Activated CD4-positive, alpha-beta T cell treated with anti-CD3 and anti-CD28 coated beads for 24 hours (primary cell): ENCODE data around the gene MLF2.
"Not testable (repeated sequence)": the region's sequence is repeated elsewhere in the genome, so short reads cannot be mapped to it uniquely, and the experiment has no call there.

ENCODE experiments used
- DNase-seq, 2 donors: peaks; one replicate each; pipeline ENCODE4 v3.0.0-alpha.2; 2020; ENCODE audit warnings: low read depth in 2 of 2

The MLF2 gene

DNA sequence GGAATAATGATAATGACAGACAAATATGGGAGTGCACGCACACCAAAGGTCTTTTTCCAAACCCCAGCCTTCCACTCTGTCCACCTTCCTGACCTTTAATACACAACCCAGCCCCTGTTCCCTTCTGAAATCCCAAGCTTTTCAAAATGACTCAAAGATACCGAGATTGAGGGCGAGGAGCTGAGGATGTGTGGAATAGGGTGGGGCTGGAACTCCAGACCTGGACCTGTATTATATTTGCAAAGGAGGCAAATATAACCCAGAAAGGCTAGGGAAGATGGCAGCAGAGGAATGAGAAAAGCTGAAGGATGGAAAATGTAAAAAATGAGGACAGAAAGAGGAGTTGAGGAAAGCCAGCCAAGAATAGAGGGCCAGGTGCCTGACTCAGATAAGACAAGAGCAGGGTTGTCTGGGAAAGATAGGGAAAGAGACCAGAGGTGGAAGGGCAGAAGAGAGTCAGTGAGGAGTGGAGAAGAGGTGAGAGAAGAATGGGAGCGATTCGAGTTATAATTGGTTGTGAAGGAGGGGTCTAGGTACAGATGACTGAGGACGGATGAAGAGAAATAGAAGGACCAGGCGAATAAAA lies 12.2 kb upstream of the MLF2 start:
- no peak for DNase-seq

DNA sequence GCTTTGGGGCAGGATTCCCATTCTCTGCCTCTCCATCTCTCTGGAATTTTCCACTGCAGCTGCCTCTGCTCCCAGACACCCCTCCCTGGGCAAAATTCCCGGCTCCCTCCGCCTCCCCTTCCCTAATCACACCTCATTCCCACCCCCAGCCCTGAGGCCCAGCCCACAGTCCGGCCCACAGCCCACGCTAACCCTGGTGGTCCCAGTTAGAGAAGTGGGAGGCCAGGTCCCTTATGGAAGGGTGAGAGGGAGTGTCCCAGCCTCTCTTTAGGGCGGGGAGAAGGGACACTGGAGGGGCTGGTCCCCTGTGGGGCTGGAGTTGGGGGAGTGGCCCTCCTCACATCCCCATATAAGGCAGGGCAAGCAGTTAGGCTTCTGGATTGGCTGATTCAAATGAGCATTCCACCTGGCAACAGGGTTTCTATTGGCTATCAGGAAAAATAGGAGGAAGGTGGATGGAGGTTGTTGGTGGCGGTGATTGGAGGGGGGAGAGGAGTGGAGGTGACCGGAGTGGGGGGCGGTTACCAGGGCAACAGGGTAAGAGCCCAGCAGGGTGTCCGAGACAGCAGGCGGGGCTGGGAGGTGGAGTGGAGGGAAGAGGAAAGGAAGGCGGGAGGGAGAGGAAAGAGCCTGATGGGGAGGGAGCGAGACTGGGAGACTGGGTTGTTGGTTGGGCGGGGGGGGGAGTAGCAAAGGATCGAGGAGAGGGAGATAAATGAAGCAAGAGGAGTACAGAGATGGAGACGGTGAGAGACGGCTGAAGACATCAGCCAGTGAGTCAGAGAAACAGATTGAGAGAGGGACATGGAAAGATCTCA lies 11.3 kb upstream of the MLF2 start:
- no peak for DNase-seq

DNA sequence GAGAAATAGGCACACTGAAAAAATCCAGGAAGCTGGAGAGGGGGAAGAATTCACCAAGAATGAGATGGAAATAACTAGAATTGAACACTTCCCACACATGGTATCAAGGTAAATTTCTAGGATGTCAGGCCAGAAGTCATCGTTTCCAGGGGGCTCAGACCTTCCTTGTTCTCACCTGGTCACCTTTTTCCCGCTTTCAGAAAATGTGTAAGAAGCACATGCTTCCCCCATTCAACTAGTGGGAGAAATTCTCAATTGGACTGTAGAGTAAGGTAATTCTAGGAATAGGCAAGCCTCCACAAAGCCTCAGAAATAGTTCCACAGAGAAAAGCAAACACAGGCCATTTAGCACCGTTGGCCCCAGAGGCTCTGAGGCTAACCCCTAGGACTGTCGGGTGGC lies 10.4 kb upstream of the MLF2 start:
- DNase-seq, result no peak

- no peak for DNase-seq
These were observed 6.8 kb upstream of the MLF2 start for GRCh38 chr12:6759741-6760140.

- no peak for DNase-seq
These were observed 5.7 kb upstream of the MLF2 start for GRCh38 chr12:6758506-6759095.

- no peak for DNase-seq
These were observed 4.2 kb upstream of the MLF2 start for GRCh38 chr12:6757028-6757690.

DNA sequence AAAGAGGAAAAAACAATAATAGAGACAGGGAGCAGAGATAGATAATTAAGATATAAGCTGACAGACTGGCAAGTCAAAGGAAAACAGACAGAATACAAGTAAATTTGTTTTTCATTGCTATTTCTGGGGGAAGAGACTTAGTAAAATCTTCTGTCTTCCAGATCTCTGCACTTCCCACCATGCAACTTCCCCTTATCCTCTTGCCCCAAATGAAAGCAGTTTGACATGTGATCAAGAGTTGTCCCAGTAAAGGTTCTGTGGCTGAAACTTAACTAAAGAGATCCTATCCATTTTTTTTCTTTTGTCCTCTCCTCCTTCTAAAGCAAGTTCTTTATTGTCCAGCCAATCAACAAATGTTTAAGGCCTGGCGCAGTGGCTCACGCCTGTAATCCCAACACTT lies 1.5 kb upstream of the MLF2 start:
- no peak for DNase-seq

- DNase-seq, result no peak
These were observed 923 bp upstream of the MLF2 start for GRCh38 chr12:6753772-6754356.

- no peak for DNase-seq
These were observed 597 bp downstream of the MLF2 start for GRCh38 chr12:6752167-6752920.

DNA sequence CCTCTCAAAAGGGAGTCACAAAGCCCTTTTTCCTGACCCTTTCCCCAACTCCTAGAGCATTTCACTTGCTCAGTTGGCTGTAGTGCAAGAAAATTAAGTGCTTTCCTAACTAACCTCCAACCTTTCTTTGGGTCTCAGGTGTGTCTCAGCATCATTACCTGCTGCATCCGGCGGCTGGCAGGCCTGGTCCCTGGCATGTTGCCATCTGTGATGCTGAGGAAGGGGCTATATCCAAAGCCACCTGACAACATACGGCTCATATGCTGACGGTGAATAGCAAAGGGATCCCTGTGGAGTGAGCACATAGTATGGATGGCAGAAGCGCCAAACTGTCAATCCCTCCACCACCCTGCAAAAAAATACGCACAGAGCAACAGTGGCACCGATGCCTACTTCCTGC lies 1.2 kb downstream of the MLF2 start:
- no peak for DNase-seq

DNA sequence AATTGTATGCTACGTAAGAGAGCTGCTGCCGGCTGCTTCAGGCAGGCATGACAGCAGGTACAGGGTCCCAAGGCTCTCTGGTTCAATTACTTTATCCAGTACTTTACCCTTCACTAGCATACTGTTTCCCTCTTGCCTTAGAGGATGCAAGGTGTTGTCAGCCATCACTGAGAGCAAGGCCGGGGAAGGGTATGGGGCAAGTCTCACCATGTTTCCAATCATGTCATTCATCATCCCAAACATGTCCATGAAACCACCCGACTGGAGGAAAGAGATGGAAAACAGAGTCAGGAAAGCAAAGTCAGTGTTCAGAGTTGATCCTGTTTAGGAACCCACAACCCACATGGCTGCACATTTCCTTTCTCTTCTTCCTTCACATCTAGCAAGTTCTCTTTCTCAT lies 2.4 kb downstream of the MLF2 start:
- no peak for DNase-seq

DNA sequence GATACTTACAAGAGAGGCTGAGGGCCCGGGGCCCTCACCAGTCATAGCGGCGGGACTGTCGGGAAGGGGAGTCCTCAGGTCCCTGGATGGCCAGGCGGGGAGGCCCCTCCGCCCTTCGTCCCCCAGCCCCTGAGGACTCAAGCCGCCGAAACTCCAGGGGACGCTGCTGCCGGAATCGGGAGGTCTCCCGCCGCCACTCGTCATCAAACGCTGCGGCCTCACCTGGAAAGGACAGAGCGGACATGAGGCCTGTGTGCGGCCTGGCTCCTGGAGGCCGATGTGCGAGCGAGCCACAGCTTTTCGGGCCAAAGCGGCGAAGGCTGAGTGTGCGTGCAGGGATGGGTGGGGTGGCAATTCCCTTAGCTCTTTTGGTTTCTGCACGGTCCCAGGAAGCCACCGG lies 4.2 kb downstream of the MLF2 start:
- no peak for DNase-seq

DNA sequence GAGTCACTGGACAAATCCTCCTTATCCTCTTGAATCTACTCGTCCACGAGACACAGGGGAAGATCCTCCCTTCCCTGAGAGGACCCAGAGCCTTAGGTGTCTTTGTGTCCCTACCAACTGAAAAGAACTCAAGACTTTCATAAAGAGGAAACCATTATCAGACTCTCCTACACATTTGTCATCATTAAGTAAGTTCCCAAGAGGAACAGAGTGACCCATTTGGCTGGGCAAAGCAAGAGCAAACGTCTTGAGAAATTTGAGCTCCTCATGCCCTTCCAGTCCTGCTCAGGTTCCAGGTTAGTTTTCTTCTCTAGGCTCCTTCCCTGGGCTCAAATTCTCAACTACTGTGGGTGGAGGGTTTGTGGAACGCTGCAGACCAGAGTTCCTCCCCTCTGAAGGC lies 5.7 kb downstream of the MLF2 start:
- DNase-seq, result no peak

DNA sequence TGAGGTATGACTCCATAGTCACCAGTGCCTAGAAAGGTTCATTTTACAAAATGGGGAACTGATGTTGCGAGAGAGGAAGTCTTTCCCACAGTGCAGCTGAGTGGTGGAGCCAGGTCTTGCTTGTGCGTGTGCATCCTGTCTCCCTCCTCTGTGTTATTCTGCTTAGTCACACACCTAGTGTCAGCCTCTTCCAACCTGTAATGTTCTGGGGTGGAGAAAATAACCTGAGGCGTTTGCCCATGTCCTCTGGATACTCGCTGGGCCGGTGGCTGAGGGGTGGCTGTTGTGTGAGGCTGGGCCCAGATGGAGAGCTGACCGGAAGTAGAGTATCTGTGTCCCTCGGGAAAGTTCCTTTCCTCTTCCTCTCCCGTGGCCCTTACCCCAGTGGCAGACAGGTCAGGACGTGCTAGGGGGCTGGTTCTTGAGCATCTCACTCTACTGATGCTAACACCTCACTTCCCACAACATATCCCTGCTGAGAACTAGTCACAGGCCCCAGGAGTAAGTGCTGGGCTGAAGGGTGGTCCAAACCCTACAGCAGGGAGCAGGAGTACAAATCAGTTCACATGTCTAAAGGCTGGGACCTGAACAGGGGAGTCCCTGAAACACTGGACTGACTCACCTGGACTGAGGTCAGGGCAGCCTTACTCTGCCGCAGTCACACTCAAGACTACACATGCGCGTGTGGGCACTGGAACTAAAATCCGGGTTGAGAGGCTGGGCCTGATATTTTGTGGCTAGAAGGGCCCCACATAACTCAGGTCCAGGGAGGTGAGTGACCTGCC lies 7.0 kb downstream of the MLF2 start:
- DNase-seq, result no peak

GRCh38 chr12:6743300-6743699 lies 9.6 kb downstream of the MLF2 start:
- DNase-seq, result not testable (repeated sequence)

- no peak for DNase-seq
These were observed 10.1 kb downstream of the MLF2 start for GRCh38 chr12:6742834-6743233.

DNA sequence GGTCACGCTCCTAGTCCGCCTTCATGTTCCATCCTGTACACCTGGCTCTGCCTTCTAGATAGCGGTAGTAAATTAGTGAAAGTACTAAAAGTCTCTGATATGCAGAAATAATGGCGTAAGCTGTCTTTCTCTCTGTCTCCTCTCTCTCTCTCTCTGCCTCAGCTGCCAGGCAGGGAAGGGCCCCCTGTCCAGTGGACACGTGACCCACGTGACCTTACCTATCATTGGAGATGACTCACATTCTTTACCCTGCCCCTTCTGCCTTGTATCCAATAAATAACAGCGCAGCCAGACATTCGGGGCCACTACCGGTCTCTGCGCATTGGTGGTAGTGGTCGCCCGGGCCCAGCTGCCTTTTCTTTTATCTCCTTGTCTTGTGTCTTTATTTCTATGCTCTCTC lies 10.9 kb downstream of the MLF2 start:
- not testable (repeated sequence) for DNase-seq

DNA sequence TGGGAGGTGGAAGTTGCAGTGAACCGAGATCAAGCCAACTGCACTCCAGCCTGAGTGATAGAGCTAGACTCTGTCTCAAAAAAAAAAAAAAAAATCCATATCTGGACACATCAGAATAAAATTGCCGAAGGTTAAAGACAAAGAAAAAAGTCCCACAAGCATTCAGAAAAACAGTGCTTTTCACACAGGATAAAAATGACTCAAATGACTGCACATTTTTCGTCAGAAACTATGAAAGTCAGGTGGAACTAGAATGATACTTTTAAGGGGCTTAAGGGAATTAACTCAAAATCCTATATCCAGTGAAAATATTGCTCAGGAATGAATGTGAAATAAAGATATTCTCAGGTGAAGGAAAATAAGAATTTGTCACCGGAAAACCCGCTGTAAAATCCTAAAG lies 16.2 kb downstream of the MLF2 start:
- no peak for DNase-seq

GRCh38 chr12:6735448-6736191 lies 17.3 kb downstream of the MLF2 start:
- DNase-seq, result no peak
